Endometrial microvascular endothelial cells (primary cell): ENCODE measurements around the gene GPD1. TPM values are rescaled to one million over a fixed set of nuclear protein-coding genes. Genes with fewer than 3 reads are reported as not detected.

Source experiments
- in situ Hi-C: cut with HindIII; loops from 2 replicates; pipeline ENCODE4 v1.10.0; 2017; ENCODE audit warnings: low sequenced_read_pairs, low pct_unique_long_range_greater_than_20kb; ENCODE audit errors: inconsistent ontology term
- total RNA-seq: library from RNA; depleted of rRNA; stranded (reverse); fragments of >200 nt; gene quantifications from one replicate; pipeline ENCODE4 v1.2.3, GENCODE V29; 2015; ENCODE audit errors: inconsistent ontology term

Gene GPD1
- total RNA-seq, 1 donor from 2014 or later, result not detected

- in situ Hi-C loops, result no loop called here
Measured at GRCh38 chr12:50156641-50157040, 52.8 kb downstream of the GPD1 start.

- in situ Hi-C loops, result no loop called here
Measured at GRCh38 chr12:50157259-50157658, 53.5 kb downstream of the GPD1 start.

- in situ Hi-C loops, result no loop called here
Measured at GRCh38 chr12:50160643-50161042, 56.8 kb downstream of the GPD1 start.

Other genes with a start within 250 kb of the GPD1 start
- gene FAIM2, start 200.1 kb upstream of the GPD1 start, total RNA-seq, result not detected
- not detected for gene AQP2, start 153.3 kb upstream of the GPD1 start, total RNA-seq
- gene AQP5, start 142.1 kb upstream of the GPD1 start, total RNA-seq, result not detected
- gene AQP6, start 131.1 kb upstream of the GPD1 start, total RNA-seq, result not detected
- gene RACGAP1, start 78.5 kb upstream of the GPD1 start, total RNA-seq, result 56.6 TPM
- not detected for gene ASIC1, start 46.4 kb upstream of the GPD1 start, total RNA-seq
- 56.8 TPM for gene SMARCD1, start 18.7 kb upstream of the GPD1 start, total RNA-seq
- 62.3 TPM for gene COX14, start 8.2 kb downstream of the GPD1 start, total RNA-seq
- 34.0 TPM for gene CERS5, start 63.4 kb downstream of the GPD1 start, total RNA-seq
- gene LIMA1, start 179.5 kb downstream of the GPD1 start, total RNA-seq, result 146 TPM